Raji (cell line): ENCODE measurements around the gene DUSP22.

ENCODE experiments used
- POLR2A ChIP-seq: IDR thresholded peaks from 2 replicates; pipeline ENCODE4 v1.6.1; 2011; ENCODE audit warnings: low read depth, low read length, control low read depth; ENCODE audit not compliant: insufficient read depth

Gene DUSP22

GRCh38 chr6:290111-290922, 2.0 kb upstream of the DUSP22 start:
- TF ChIP-seq POLR2A, result peak; percentile 37

- no peak for TF ChIP-seq POLR2A
These were observed 1.0 kb upstream of the DUSP22 start for GRCh38 chr6:291204-291696.

- TF ChIP-seq POLR2A, result peak; percentile 69; the same call in 1 of the 2 replicates
These were observed 362 bp downstream of the DUSP22 start for GRCh38 chr6:292506-293192.

GRCh38 chr6:293193-294174, 1.2 kb downstream of the DUSP22 start:
- TF ChIP-seq POLR2A, result peak; percentile 27; the same call in 1 of the 2 replicates

GRCh38 chr6:294656-295565, 2.6 kb downstream of the DUSP22 start:
- no peak for TF ChIP-seq POLR2A

GRCh38 chr6:296151-297122, 4.2 kb downstream of the DUSP22 start:
- TF ChIP-seq POLR2A, result peak; percentile 8; the same call in 1 of the 2 replicates

- TF ChIP-seq POLR2A, result no peak
These were observed 5.4 kb downstream of the DUSP22 start for GRCh38 chr6:297571-298232.

- no peak for TF ChIP-seq POLR2A
These were observed 6.2 kb downstream of the DUSP22 start for GRCh38 chr6:298233-299103.

- no peak for TF ChIP-seq POLR2A
These were observed 7.1 kb downstream of the DUSP22 start for GRCh38 chr6:299104-299980.

GRCh38 chr6:300026-300425, 7.7 kb downstream of the DUSP22 start:
- no peak for TF ChIP-seq POLR2A
